GM23338 (cell line): ENCODE data around the gene CACNA2D3. TPM values are rescaled to one million over a fixed set of nuclear protein-coding genes. Genes with fewer than 3 reads are reported as not detected.

Experiments used
- ATAC-seq: fragments of 200-7000 bp; cut with Tn5 transposase; 3 replicates; pipeline ENCODE4 v1.9.1; 2020
- DNase-seq: peaks from one replicate; pipeline ENCODE4 v3.0.0-alpha.2; 2015; ENCODE audit warnings: low spot score
- H2AFZ ChIP-seq: fragments of 200-600 bp; sonication (generic); 2 replicates; pipeline ENCODE4 v1.8.0; 2016; ENCODE audit warnings: antibody characterized with exemption, mild to moderate bottlenecking, moderate library complexity
- H3F3A ChIP-seq: fragments of 200-600 bp; sonication (generic); replicated peaks from 2 replicates; pipeline ENCODE4 v1.8.0; 2017; ENCODE audit warnings: antibody characterized with exemption, mixed run types, low read depth
- H3K27ac ChIP-seq: fragments of 200-600 bp; sonication (generic); 2 replicates; pipeline ENCODE4 v1.6.1; 2016; ENCODE audit warnings: low read depth
- H3K27me3 ChIP-seq: fragments of 200-600 bp; sonication (generic); 2 replicates; pipeline ENCODE4 v1.8.0; 2016; ENCODE audit warnings: mild to moderate bottlenecking, mixed run types, moderate library complexity; ENCODE audit not compliant: insufficient read depth
- H3K36me3 ChIP-seq: fragments of 200-600 bp; sonication (generic); 2 replicates; pipeline ENCODE4 v1.8.0; 2016; ENCODE audit warnings: mild to moderate bottlenecking; ENCODE audit not compliant: insufficient read depth
- H3K4me1 ChIP-seq: fragments of 200-600 bp; sonication (generic); 2 replicates; pipeline ENCODE4 v1.8.0; 2016; ENCODE audit warnings: mild to moderate bottlenecking, moderate library complexity; ENCODE audit not compliant: insufficient read depth
- H3K4me2 ChIP-seq: fragments of 200-600 bp; sonication (generic); 2 replicates; pipeline ENCODE4 v1.7.1; 2017; ENCODE audit warnings: mixed run types
- H3K4me3 ChIP-seq: fragments of 200-600 bp; sonication (generic); 2 replicates; pipeline ENCODE4 v1.6.1; 2016; ENCODE audit warnings: mixed run types
- H3K79me2 ChIP-seq: fragments of 200-600 bp; sonication (generic); replicated peaks from 2 replicates; pipeline ENCODE4 v1.8.0; 2017; ENCODE audit warnings: mild to moderate bottlenecking; ENCODE audit not compliant: insufficient read depth
- H3K9me2 ChIP-seq: fragments of 200-600 bp; sonication (generic); 2 replicates; pipeline ENCODE4 v1.8.0; 2017; ENCODE audit not compliant: insufficient read depth
- H4K20me1 ChIP-seq: fragments of 200-600 bp; sonication (generic); replicated peaks from 2 replicates; pipeline ENCODE4 v1.8.0; 2017; ENCODE audit warnings: mild to moderate bottlenecking; ENCODE audit not compliant: insufficient read depth
- H3K27ac Mint-ChIP-seq: 2 replicates; pipeline ENCODE4 v1.8.0; 2020; ENCODE audit warnings: inconsistent platforms, mild to moderate bottlenecking, moderate library complexity, mixed read lengths
- H3K27me3 Mint-ChIP-seq: 3 replicates; pipeline ENCODE4 v1.8.0; 2022; ENCODE audit warnings: low read depth, mild to moderate bottlenecking, moderate library complexity, mixed read lengths, inconsistent platforms; ENCODE audit not compliant: insufficient read depth, poor library complexity
- H3K36me3 Mint-ChIP-seq: 3 replicates; pipeline ENCODE4 v1.8.0; 2021; ENCODE audit warnings: low read depth, mild to moderate bottlenecking, inconsistent platforms, moderate library complexity, mixed read lengths
- H3K4me1 Mint-ChIP-seq: 3 replicates; pipeline ENCODE4 v1.8.0; 2020; ENCODE audit warnings: mild to moderate bottlenecking, inconsistent platforms, mixed read lengths
- H3K4me3 Mint-ChIP-seq: 3 replicates; pipeline ENCODE4 v1.8.0; 2021; ENCODE audit warnings: moderate library complexity, mild to moderate bottlenecking, inconsistent platforms, mixed read lengths
- H3K9me3 Mint-ChIP-seq: 3 replicates; pipeline ENCODE4 v1.8.0; 2020; ENCODE audit warnings: moderate library complexity, mild to moderate bottlenecking, inconsistent platforms, mixed read lengths
- ETS1 ChIP-seq: IDR thresholded peaks from 2 replicates; pipeline ENCODE4 v1.6.1; 2016; ENCODE audit warnings: antibody characterized with exemption
- EZH2 ChIP-seq: fragments of 200-600 bp; sonication (generic); IDR thresholded peaks from one replicate; pipeline ENCODE4 v1.8.0; 2017; ENCODE audit warnings: antibody characterized with exemption, mild to moderate bottlenecking, low read depth; ENCODE audit not compliant: unreplicated experiment
- STAT1 ChIP-seq: IDR thresholded peaks from one replicate; pipeline ENCODE4 v1.6.1; 2016; ENCODE audit warnings: antibody characterized with exemption; ENCODE audit not compliant: unreplicated experiment
- ZNF331 ChIP-seq: fragments of 250-450 bp; sonication (Bioruptor Pico); IDR thresholded peaks from 2 replicates; pipeline ENCODE4 v1.5.0; 2020; ENCODE audit warnings: low read depth, mild to moderate bottlenecking, moderate library complexity
- ZNF462 ChIP-seq: fragments of 250-450 bp; sonication (Bioruptor Pico); IDR thresholded peaks from 2 replicates; pipeline ENCODE4 v1.5.0; 2020; ENCODE audit warnings: mild to moderate bottlenecking, moderate library complexity
- polyA plus RNA-seq: library from polyadenylated mRNA; unstranded; fragments of >200 nt; fragmentation: Nextera tagmentation; extraction: Ambion mirVana; gene quantifications from 2 replicates; pipeline ENCODE4 v1.2.1, GENCODE V29; 2016
- total RNA-seq: library from RNA; depleted of rRNA; stranded (reverse); fragments of >200 nt; shearing (Covaris generic); gene quantifications from 2 replicates; pipeline ENCODE4 v1.2.3, GENCODE V29; 2014
- TF ChIP-seq, protein P1 (sequence below), 2 experiments: fragments of 200-600 bp in 1 of 2; sonication (generic) in 1 of 2; conservative IDR thresholded peaks; 2 replicates each; pipeline versions ENCODE4 v1.5.1 to v1.6.1; 2016 to 2017; ENCODE audit warnings: antibody characterized with exemption in 2 of 2, low read depth in 2 of 2, mild to moderate bottlenecking in 2 of 2, moderate library complexity in 1 of 2
- TF ChIP-seq, protein P2 (sequence below): IDR thresholded peaks from one replicate; pipeline ENCODE4 v1.6.1; 2018; ENCODE audit warnings: antibody characterized with exemption; ENCODE audit not compliant: unreplicated experiment

Gene CACNA2D3
- total and polyA plus RNA-seq, 2 experiments from 2014 or later: 2.2 to 2.3 TPM

DNA sequence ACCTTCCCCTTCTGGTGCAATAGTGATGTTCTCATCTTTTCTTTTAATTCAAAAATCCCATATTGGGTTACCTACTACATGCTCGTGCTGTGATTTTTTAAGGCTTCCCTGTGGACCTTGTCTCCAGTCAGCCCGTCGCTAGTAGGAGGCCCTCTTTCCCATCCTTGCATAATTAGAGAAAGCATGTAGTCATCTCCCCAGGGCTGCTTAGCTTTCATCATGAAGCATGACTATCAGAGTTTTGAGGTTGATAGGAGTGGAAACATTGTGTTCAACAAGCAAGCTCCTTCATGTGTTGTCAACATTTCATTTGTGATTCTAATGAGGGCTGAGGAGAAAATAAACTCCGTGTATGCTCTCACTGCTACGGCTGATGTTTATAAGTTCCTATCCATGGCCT is 814.2 kb downstream of the CACNA2D3 start (continued):
- no peak for TF ChIP-seq ETS1
- TF ChIP-seq, protein P1, sequence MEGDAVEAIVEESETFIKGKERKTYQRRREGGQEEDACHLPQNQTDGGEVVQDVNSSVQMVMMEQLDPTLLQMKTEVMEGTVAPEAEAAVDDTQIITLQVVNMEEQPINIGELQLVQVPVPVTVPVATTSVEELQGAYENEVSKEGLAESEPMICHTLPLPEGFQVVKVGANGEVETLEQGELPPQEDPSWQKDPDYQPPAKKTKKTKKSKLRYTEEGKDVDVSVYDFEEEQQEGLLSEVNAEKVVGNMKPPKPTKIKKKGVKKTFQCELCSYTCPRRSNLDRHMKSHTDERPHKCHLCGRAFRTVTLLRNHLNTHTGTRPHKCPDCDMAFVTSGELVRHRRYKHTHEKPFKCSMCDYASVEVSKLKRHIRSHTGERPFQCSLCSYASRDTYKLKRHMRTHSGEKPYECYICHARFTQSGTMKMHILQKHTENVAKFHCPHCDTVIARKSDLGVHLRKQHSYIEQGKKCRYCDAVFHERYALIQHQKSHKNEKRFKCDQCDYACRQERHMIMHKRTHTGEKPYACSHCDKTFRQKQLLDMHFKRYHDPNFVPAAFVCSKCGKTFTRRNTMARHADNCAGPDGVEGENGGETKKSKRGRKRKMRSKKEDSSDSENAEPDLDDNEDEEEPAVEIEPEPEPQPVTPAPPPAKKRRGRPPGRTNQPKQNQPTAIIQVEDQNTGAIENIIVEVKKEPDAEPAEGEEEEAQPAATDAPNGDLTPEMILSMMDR (conservative IDR thresholded peaks at IDR 0.05; ENCODE audit: low read depth in 2 of 2): no peak

- no peaks in the 10 kb centered on the region for H3K9me2 ChIP-seq
- no peak overlapping the region for H3K4me3 ChIP-seq
- Mint-ChIP-seq H3K27me3 (peaks cover 2% of the 10 kb centered on the region), H3K4me1 (peaks cover 19% of the 10 kb centered on the region; the same call in 2 of the 3 replicates), H3K27ac (no peak overlapping the region), H3K9me3 (no peaks in the 10 kb centered on the region), H3K4me3 (no peak overlapping the region), H3K36me3 (no peaks in the 10 kb centered on the region)
- no peak for DNase-seq
- no peak overlapping the region for H3K4me2 ChIP-seq
- no peak for ATAC-seq
- H3K79me2 ChIP-seq: no peaks in the 10 kb centered on the region
- H3F3A ChIP-seq: no peaks in the 10 kb centered on the region
- no peaks in the 10 kb centered on the region for H3K36me3 ChIP-seq
- H3K27ac ChIP-seq: no peak overlapping the region
- no peaks in the 10 kb centered on the region for H4K20me1 ChIP-seq
- no peaks in the 10 kb centered on the region for H3K27me3 ChIP-seq
- no peak for TF ChIP-seq EZH2
- TF ChIP-seq STAT1: no peak
- TF ChIP-seq, protein P2, sequence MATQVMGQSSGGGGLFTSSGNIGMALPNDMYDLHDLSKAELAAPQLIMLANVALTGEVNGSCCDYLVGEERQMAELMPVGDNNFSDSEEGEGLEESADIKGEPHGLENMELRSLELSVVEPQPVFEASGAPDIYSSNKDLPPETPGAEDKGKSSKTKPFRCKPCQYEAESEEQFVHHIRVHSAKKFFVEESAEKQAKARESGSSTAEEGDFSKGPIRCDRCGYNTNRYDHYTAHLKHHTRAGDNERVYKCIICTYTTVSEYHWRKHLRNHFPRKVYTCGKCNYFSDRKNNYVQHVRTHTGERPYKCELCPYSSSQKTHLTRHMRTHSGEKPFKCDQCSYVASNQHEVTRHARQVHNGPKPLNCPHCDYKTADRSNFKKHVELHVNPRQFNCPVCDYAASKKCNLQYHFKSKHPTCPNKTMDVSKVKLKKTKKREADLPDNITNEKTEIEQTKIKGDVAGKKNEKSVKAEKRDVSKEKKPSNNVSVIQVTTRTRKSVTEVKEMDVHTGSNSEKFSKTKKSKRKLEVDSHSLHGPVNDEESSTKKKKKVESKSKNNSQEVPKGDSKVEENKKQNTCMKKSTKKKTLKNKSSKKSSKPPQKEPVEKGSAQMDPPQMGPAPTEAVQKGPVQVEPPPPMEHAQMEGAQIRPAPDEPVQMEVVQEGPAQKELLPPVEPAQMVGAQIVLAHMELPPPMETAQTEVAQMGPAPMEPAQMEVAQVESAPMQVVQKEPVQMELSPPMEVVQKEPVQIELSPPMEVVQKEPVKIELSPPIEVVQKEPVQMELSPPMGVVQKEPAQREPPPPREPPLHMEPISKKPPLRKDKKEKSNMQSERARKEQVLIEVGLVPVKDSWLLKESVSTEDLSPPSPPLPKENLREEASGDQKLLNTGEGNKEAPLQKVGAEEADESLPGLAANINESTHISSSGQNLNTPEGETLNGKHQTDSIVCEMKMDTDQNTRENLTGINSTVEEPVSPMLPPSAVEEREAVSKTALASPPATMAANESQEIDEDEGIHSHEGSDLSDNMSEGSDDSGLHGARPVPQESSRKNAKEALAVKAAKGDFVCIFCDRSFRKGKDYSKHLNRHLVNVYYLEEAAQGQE: no peak
- no peak for TF ChIP-seq ZNF462 (CRISPR knock-in tag)
- no peak for TF ChIP-seq ETS1
- TF ChIP-seq ZNF331: no peak
- peaks cover 18% of the 10 kb centered on the region for H3K4me1 ChIP-seq
- H2AFZ ChIP-seq: no peak overlapping the region
Measured at GRCh38 chr3:54939557-54940300, 817.4 kb downstream of the CACNA2D3 start.
